ENCODE measurements around the gene FGF4.

DNA sequence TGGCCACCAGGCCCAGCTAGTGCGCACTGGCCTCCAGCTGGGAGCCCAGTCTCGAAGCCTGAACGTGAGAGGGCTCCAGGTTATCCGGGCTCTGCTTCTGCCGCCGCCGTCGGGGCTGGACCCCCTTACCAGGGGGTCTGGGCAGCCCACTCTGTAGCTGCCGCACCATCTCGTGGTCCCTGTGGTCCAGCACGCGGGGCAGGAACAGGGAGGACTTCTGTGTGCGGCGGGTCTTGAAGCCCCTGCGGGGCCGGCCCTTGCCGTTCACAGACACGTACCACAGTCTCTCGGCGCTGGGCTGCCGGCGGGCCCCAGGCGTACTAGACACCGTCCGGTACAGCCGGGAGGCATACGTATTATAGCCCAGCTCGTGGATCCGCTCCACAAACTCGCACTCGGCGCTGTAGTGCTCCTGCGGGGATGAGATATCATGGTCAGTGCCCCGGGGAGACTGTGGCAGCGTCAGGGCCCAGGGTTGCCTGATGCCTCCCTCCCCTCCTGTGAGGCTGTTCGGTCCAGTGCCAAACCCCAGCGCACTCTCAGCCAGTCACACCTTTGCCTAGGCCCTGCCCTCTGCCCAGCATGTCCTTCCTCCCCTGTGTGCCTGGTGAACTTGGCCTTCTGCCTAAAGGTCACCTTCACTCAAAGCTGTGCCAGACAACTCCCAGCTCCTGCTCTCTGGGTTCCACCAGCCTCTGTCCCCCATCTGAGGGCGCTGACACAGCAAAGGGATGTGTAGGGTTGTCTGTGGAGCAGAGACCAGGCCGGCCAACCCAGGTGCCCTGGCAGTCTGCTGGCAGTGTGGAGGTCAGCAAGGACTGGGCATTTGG is 35.4 kb upstream of the FGF4 start:
- no peak for TF ChIP-seq CTCF (IDR thresholded peaks at IDR 0.05; ENCODE audit: low read depth, low read length, poor library complexity, severe bottlenecking)
- no peak for TF ChIP-seq EZH2phosphoT487 (IDR thresholded peaks at IDR 0.05; ENCODE audit: borderline replicate concordance, low read length)
